Chondrocyte (in vitro differentiated cells): Measurements from ENCODE around the gene SNRNP200. TPM values are rescaled to one million over a fixed set of nuclear protein-coding genes. Genes with fewer than 3 reads are reported as not detected.

Experiments
- DNase-seq: peaks from one replicate; pipeline ENCODE4 v3.0.0; 2021; ENCODE audit warnings: mixed read lengths, low spot score
- H3K27ac Mint-ChIP-seq: one replicate; pipeline ENCODE4 v1.8.0; 2021; ENCODE audit warnings: mild to moderate bottlenecking, moderate library complexity, mixed read lengths; ENCODE audit not compliant: unreplicated experiment
- H3K27me3 Mint-ChIP-seq: 2 replicates; pipeline ENCODE4 v1.8.0; 2021; ENCODE audit warnings: low read depth, mixed read lengths
- H3K36me3 Mint-ChIP-seq: 2 replicates; pipeline ENCODE4 v1.8.0; 2021; ENCODE audit warnings: low read depth, mixed read lengths
- H3K4me1 Mint-ChIP-seq: 2 replicates; pipeline ENCODE4 v1.8.0; 2021; ENCODE audit warnings: low read depth, mild to moderate bottlenecking, mixed read lengths
- H3K4me3 Mint-ChIP-seq: one replicate; pipeline ENCODE4 v1.8.0; 2021; ENCODE audit warnings: mild to moderate bottlenecking, moderate library complexity, mixed read lengths; ENCODE audit not compliant: unreplicated experiment
- H3K9me3 Mint-ChIP-seq: 2 replicates; pipeline ENCODE4 v1.8.0; 2021; ENCODE audit warnings: low read depth, mixed read lengths
- CTCF ChIP-seq: fragments of 200-600 bp; sonication (generic); IDR thresholded peaks from 2 replicates; pipeline ENCODE4 v1.5.0; 2021; ENCODE audit warnings: antibody characterized with exemption, mild to moderate bottlenecking, moderate library complexity
- total RNA-seq: library from RNA; stranded (reverse); gene quantifications from 3 replicates; pipeline ENCODE4 v1.2.1, GENCODE V29; 2021

SNRNP200 gene
- total RNA-seq, 1 donor from 2014 or later, result 82.6 TPM

GRCh38 chr2:96245609-96246390, 59.5 kb downstream of the SNRNP200 start:
- no peak for TF ChIP-seq CTCF
- Mint-ChIP-seq H3K4me1 (peaks cover 28% of the 10 kb centered on the region), H3K36me3 (peaks cover 1% of the 10 kb centered on the region), H3K9me3 (no peaks in the 10 kb centered on the region), H3K27me3 (no peaks in the 10 kb centered on the region), H3K4me3 (no peak overlapping the region), H3K27ac (peak overlapping the region; percentile 65)
- DNase-seq, result peak; percentile 27

DNA sequence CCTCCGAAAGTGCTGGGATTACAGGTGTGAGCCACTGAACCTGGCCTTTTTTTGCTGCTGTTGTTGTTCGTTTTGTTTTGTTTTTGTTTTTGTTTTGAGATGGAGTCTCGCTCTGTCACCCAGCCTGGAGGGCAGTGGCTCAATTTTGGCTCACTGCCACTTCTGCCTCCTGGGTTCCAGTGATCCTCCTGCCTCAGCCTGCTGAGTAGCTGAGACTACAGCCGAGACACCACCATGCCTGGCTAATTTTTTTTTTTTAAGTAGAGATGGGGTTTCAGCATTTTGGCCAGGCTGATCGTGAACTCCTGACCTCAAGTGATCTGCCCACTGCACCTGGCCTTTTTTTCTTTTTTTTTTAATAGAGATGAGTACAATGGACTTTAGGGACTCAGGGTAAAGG, 61.5 kb downstream of the SNRNP200 start:
- no peak for DNase-seq
- Mint-ChIP-seq H3K4me1 (peaks cover 18% of the 10 kb centered on the region), H3K9me3 (no peaks in the 10 kb centered on the region), H3K27ac (no peak overlapping the region), H3K36me3 (no peaks in the 10 kb centered on the region), H3K4me3 (no peak overlapping the region), H3K27me3 (no peaks in the 10 kb centered on the region)
- TF ChIP-seq CTCF, result no peak

DNA sequence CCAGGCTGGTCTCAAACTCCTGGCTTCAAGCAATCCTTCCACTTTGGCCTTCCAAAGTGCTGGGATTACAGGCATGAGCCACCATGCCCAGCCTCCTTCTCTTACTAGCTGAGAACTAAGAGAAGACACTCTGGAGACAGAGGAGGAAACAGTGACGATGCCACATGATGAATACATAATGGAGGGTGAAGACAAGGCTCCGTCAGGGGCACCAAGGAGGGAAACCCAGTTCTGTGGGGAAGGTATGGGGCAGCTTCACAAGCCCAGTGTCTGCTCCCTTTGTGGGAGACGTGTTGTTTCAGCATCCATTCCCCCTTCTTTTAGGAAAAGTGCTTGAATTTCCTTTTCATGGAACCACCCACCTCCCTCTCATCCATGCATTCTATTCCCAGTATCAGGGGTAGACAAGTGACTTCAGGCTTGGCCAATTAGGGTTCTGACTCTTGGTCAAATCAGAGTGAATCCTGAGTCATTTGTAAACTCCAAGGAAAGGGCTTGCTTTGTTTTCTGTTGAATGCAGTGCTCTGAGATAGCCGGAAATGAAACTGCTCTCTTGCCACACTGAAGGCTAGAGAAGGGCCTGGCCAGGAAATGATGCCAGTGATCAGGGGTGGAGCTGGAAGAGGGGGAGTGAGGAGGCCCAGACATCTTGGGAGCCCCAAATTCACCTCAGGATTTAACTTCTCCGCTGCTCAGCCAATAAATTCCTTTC, 63.3 kb downstream of the SNRNP200 start:
- no peaks in the 10 kb centered on the region for H3K36me3 Mint-ChIP-seq
- no peak overlapping the region for H3K4me3 Mint-ChIP-seq
- H3K27me3 Mint-ChIP-seq, result no peaks in the 10 kb centered on the region
- no peak for TF ChIP-seq CTCF
- peak; percentile 18 for DNase-seq
- no peak overlapping the region for H3K27ac Mint-ChIP-seq
- H3K9me3 Mint-ChIP-seq, result no peaks in the 10 kb centered on the region
- H3K4me1 Mint-ChIP-seq, result peaks cover 16% of the 10 kb centered on the region

DNA sequence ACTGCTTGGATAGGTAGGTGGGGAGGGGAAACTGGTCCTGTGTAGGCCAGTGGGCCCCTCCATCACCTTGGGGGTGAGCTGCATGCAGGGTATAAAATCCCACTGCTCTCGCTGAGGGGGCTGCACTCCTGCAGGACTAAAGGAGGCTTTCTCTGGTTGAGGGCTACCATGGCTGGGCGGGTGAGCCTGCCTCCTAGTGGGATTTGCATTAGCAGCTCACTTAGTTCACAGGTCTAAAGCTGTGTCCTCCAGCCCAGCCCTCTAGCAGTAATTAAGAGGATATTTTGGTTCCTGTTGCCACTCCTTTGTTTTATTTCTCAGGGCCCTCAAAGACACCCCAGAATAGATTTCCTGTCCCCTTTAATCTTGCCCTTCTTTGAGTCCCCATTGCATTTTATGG, 64.1 kb downstream of the SNRNP200 start:
- Mint-ChIP-seq H3K4me1 (peaks cover 14% of the 10 kb centered on the region), H3K27ac (no peak overlapping the region), H3K4me3 (no peak overlapping the region), H3K27me3 (no peaks in the 10 kb centered on the region), H3K9me3 (no peaks in the 10 kb centered on the region), H3K36me3 (no peaks in the 10 kb centered on the region)
- TF ChIP-seq CTCF, result no peak
- peak; percentile 22 for DNase-seq

GRCh38 chr2:96240341-96241038, 64.9 kb downstream of the SNRNP200 start:
- DNase-seq, result peak; percentile 9
- Mint-ChIP-seq H3K9me3 (no peaks in the 10 kb centered on the region), H3K4me1 (peaks cover 6% of the 10 kb centered on the region), H3K36me3 (no peaks in the 10 kb centered on the region), H3K27ac (no peak overlapping the region), H3K4me3 (no peak overlapping the region), H3K27me3 (no peaks in the 10 kb centered on the region)
- no peak for TF ChIP-seq CTCF
